ENCODE measurements around the gene MLIP.
"Not testable (repeated sequence)": the region's sequence is repeated elsewhere in the genome, so short reads cannot be mapped to it uniquely, and the experiment has no call there.

The MLIP gene

GRCh38 chr6:54236984-54237383, 125.7 kb downstream of the MLIP start:
- Histone ChIP-seq H3K27ac (no peak overlapping the region), H3K4me3 (no peak overlapping the region)
- TF ChIP-seq CTCF (IDR thresholded peaks at IDR 0.05): no peak
- no peak for DNase-seq (ENCODE audit: low spot score)

DNA sequence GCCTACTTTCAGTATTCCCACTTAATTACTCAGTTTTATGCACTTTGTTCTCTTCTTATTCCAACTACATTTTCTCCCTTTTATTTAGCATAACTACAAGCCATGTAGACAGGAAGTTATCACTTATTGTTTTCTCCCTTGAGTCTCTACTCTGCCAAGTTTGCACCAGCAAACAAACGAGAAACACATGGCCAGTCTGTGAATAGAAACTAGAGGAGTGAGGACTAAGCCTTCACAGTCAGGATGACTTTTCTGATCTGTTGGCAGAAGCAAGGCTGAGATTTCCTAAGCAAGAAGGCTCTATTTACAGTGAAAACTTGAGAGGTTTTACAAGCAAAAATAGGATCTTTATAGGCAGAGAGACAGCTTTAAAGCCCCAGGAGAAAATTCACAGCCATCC, 127.2 kb downstream of the MLIP start:
- no peak for TF ChIP-seq CTCF (IDR thresholded peaks at IDR 0.05)
- Histone ChIP-seq H3K4me3 (no peak overlapping the region), H3K27ac (no peak overlapping the region)
- DNase-seq (ENCODE audit: low spot score): no peak

DNA sequence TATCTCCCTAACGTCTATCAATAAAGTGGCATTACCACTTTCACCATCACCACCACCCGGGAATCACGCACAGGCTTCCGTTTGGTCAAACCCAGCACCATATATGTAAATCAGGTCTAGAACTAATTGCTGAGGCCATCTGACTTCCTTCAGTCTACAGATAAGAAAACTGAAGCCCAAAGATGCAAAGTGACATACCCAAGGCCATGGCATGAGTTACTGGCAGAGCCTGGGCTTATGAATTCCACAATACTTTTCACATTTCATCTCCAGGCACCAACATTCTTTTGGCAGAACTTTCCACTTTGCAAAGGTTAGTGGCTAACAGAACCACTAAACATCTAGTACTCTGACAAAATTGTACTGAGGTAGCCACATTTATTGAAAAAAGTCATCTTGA, 132.5 kb downstream of the MLIP start:
- TF ChIP-seq CTCF (IDR thresholded peaks at IDR 0.05): no peak
- no peak for DNase-seq (ENCODE audit: low spot score)
- H3K4me3 ChIP-seq: no peak overlapping the region
- H3K27ac ChIP-seq: no peak overlapping the region

DNA sequence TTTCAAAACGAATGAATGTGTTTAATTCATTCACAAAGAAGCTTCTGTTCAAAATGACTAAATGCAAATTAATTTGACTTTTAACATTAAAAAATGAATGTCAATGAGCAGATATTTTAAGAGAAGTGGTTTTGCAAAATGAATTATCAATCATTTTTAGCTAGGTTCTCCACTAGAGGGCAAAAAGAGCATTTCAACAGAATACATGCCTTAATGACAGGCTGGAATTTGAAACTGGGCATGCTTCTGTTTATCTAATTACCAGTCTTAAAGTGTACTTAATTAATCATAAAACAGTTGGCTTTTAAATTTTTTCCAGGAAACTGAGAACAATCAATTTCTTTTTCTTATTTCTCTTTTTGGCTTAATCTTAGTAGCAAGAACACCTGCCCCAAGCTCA, 133.2 kb downstream of the MLIP start:
- no peak for TF ChIP-seq CTCF (IDR thresholded peaks at IDR 0.05)
- Histone ChIP-seq H3K4me3 (no peak overlapping the region), H3K27ac (no peak overlapping the region)
- no peak for DNase-seq (ENCODE audit: low spot score)

- H3K27ac ChIP-seq: no peak overlapping the region
- DNase-seq (ENCODE audit: low spot score): no peak
- no peak overlapping the region for H3K4me3 ChIP-seq
- no peak for TF ChIP-seq CTCF (IDR thresholded peaks at IDR 0.05)
Observed at GRCh38 chr6:54245265-54245664, 134.0 kb downstream of the MLIP start.

GRCh38 chr6:54248319-54248718, 137.1 kb downstream of the MLIP start:
- TF ChIP-seq CTCF (IDR thresholded peaks at IDR 0.05): no peak
- H3K27ac ChIP-seq: no peak overlapping the region
- H3K4me3 ChIP-seq: no peak overlapping the region
- DNase-seq (ENCODE audit: low spot score): no peak

GRCh38 chr6:54248994-54249393, 137.8 kb downstream of the MLIP start:
- Histone ChIP-seq H3K4me3 (no peak overlapping the region), H3K27ac (no peak overlapping the region)
- no peak for DNase-seq (ENCODE audit: low spot score)
- TF ChIP-seq CTCF (IDR thresholded peaks at IDR 0.05): no peak

DNA sequence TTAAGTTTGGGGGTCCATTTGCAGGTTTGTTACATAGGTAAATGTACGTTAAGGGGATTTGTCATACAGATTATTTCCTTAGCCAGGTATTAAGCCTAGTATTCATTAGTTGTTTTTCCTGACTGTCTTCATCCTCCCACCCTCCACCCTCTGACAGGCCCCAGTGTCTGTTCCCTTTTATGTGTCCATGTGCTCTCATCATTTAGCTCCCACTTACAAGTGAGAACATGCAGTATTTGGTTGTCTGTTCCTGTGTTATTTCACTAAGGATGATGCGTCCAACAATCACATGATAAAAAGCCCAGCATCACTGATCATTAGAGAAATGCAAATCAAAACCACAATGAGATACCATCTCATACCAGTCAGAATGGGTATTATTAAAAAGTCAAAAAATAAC, 138.6 kb downstream of the MLIP start:
- not testable (repeated sequence) for H3K27ac ChIP-seq; DNase-seq (ENCODE audit: low spot score); H3K4me3 ChIP-seq
